GM12801 (cell line): Measurements from ENCODE around the gene DENND11.

Experiments used
- TF ChIP-seq, protein P1 (sequence below): IDR thresholded peaks from one replicate; pipeline ENCODE4 v1.5.1; 2011; ENCODE audit warnings: control low read depth; ENCODE audit not compliant: insufficient read length; ENCODE audit errors: extremely low read depth

Gene DENND11

DNA sequence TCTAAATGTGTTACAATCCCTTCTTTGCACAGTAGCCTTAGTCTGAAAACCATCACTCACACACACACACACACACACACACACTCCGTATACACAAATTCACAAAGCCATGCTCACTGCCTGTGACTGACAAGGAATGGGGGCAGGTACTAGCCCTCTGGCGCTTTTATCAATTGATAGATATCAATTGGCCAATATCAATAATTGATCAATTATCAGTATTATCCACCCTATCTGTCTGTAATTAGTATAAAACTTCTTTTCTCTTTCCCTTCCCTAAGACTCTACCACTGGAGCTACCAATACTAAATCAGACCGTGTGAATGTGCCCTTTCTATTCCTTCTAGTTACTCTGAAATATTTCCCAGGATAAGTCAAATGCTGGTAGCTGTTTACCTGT is 2.1 kb downstream of the DENND11 start:
- TF ChIP-seq, protein P1, sequence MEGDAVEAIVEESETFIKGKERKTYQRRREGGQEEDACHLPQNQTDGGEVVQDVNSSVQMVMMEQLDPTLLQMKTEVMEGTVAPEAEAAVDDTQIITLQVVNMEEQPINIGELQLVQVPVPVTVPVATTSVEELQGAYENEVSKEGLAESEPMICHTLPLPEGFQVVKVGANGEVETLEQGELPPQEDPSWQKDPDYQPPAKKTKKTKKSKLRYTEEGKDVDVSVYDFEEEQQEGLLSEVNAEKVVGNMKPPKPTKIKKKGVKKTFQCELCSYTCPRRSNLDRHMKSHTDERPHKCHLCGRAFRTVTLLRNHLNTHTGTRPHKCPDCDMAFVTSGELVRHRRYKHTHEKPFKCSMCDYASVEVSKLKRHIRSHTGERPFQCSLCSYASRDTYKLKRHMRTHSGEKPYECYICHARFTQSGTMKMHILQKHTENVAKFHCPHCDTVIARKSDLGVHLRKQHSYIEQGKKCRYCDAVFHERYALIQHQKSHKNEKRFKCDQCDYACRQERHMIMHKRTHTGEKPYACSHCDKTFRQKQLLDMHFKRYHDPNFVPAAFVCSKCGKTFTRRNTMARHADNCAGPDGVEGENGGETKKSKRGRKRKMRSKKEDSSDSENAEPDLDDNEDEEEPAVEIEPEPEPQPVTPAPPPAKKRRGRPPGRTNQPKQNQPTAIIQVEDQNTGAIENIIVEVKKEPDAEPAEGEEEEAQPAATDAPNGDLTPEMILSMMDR: no peak

DNA sequence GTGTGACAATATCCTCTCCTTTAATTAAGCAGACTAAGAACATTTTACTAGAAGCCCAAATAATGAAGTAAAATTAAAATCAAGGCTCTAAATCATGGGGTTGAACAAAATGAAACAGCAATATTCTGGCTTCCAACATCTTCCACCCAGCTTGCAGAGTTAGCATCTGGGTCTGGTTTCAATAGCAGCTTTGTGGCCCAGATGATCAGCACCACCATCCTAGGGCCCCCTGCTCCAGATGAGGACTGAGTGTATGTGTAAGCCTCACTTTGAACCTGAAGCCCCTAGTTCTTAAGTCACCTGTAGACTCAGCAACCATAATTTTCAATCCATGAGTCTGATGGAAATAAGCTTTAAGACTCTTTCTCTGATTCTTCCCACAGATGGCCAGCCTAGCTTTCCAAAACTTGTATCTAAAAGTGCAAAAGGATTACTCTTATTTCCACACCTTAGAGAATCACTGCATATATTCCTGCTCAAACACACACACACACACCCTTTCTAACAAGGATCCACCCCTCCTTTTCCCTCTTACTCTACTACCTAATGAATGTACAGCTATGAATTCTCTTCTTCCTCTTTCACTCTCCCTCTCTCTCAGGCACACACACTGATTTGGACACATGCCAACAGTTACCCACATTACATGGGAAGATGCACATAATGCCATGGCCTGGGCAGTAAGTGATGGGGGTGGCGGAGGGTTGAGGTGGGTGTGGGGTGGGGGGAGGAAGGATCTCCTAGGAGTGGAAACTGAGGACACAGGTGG is 3.5 kb downstream of the DENND11 start:
- TF ChIP-seq, protein P1: no peak

DNA sequence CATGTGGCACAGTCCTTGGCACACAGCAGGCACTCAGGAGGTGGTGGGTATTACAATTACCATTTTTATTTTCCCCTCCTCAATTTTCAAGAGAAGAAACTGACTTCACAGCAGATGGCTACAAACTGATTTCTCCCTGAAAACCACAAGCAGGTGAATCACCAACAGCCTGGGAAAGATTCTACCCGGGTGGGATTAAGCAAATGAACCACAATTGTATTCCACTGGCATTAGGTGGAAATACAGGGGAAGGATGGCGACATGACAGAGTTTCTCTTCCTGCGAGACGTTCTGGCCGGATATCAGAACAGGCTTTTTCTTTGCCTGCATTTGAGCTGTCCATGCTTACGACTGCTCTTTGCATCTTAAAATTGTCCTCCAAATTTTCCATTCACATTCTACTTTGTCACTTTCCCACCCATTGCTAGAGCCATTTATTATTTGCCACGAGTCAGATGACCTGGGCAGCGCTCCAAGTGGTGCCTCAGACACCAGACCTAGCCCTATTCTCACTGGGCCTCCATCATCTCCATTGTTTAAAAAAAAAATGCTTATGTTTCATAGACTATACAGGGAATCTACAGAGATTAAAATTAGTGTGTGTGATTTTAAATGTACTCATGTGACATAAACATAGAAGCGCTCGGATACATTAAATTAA is 4.6 kb downstream of the DENND11 start:
- TF ChIP-seq, protein P1: no peak

DNA sequence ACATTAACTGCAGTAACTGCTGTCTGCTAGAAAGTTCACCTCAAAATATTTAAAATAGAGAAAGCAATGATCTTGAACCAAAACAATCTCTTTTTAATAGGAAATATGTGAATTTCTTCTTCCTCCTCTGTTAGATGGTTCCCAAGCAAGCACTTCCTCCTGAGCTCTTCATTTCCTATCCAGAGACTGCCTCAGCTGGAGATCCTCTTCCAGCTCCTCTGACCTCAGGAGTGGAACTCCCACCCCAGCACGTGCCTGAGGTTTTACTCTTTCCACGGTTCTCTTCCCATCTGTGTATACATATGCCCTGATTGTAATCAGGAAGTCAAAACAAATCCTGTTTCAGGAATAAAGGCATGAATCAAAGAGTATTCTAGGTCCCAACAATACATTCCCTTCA is 5.6 kb downstream of the DENND11 start:
- TF ChIP-seq, protein P1: no peak

DNA sequence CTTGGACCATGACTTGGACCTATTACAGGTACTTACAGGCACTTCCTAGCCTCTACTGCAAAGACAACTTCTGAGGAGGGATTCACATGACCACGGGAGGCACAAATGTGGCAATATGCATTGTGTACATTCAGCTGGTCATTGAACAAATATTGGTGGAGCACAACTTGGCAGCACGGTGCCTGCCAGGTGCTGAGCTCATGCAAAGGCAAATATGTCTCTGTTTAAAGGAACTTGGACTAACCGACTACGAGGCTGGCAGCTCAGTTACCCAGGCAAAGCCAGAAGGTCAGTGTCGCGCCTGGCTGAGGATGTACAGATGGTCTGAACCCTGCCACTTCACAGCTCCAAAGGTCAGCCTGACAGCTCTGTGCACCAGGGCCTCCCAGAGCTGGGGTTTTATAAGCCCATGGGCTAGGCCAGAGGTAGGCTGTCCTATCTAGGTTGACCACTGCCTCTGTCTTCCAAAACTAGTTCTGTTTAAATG is 6.1 kb downstream of the DENND11 start:
- TF ChIP-seq, protein P1: no peak

DNA sequence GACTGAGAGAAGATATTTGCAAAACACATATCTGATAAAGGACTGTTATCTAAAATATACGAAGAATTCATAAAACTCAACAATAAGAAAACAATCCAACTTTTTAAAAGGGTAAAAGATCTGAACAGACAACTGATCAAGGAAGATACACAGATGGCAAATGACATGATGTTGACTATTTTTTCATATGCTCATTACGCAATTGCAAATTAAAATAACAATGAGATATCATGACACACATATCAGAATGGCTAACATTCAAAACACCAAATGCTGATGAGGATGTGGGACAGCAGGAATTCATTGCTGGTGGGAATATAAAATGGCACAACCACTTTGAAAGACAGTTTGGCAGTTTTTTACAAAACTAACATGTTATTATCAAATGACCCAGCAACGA is 8.9 kb downstream of the DENND11 start:
- TF ChIP-seq, protein P1: no peak

DNA sequence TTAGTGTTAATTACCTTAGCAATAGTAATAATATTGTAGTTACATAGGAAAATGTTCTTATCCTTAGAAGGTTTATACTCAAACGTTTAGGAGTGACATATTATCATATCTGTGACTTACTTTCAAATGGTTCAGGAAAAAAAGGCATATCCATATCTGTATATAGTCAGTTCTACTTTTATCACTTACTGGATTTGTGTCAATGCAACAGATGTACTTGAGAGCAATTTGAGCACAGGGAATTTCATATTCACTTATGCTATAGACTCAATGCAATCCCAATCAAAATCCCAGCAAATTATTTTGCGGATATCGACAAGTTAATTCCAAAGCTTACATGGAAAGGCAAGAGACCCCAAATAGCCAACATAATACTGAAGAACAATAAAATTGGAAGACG is 10.0 kb downstream of the DENND11 start:
- TF ChIP-seq, protein P1: no peak
